SJSA1 (cell line): ENCODE measurements around the gene HSD17B2. TPM values are rescaled to one million over a fixed set of nuclear protein-coding genes. Genes with fewer than 3 reads are reported as not detected.
"Not testable (repeated sequence)": the region's sequence is repeated elsewhere in the genome, so short reads cannot be mapped to it uniquely, and the experiment has no call there.

ENCODE experiments used
- DNase-seq, 2 experiments: peaks; one replicate each; pipeline ENCODE4 v3.0.0-alpha.2; 2015 to 2020; ENCODE audit warnings: low spot score in 2 of 2, low read depth in 1 of 2
- H3K27ac ChIP-seq: fragments of 250-450 bp; sonication (Bioruptor Pico); 2 replicates; pipeline ENCODE4 v1.5.1; 2020; ENCODE audit warnings: mild to moderate bottlenecking, moderate library complexity
- H3K27me3 ChIP-seq: fragments of 250-450 bp; sonication (Bioruptor Pico); replicated peaks from 2 replicates; pipeline ENCODE4 v1.5.1; 2020; ENCODE audit warnings: mild to moderate bottlenecking, moderate library complexity
- H3K36me3 ChIP-seq: fragments of 250-450 bp; sonication (Bioruptor Pico); 2 replicates; pipeline ENCODE4 v1.5.1; 2020; ENCODE audit warnings: mild to moderate bottlenecking
- H3K4me1 ChIP-seq: fragments of 250-450 bp; sonication (Bioruptor Pico); replicated peaks from 2 replicates; pipeline ENCODE4 v1.6.1; 2021; ENCODE audit warnings: mild to moderate bottlenecking
- H3K4me3 ChIP-seq: fragments of 250-450 bp; sonication (Bioruptor Pico); 2 replicates; pipeline ENCODE4 v1.5.1; 2020; ENCODE audit warnings: mild to moderate bottlenecking
- H3K9me3 ChIP-seq: fragments of 250-450 bp; sonication (Bioruptor Pico); replicated peaks from 2 replicates; pipeline ENCODE4 v1.5.1; 2020; ENCODE audit warnings: mild to moderate bottlenecking
- total RNA-seq: library from RNA; depleted of rRNA; stranded (reverse); fragments of >200 nt; shearing (Covaris generic); gene quantifications from 2 replicates; pipeline ENCODE4 v1.2.3, GENCODE V29; 2014

The HSD17B2 gene
- total RNA-seq, 1 experiment from 2014 or later = 2.0 TPM

GRCh38 chr16:82083710-82084353 is 48.8 kb downstream of the HSD17B2 start:
- H3K4me3 ChIP-seq = no peak overlapping the region
- H3K9me3 ChIP-seq = no peaks in the 10 kb centered on the region
- no peak for DNase-seq
- H3K27me3 ChIP-seq = no peaks in the 10 kb centered on the region
- peaks cover 6% of the 10 kb centered on the region; the same call in 1 of the 2 replicates for H3K4me1 ChIP-seq
- no peaks in the 10 kb centered on the region for H3K36me3 ChIP-seq
- H3K27ac ChIP-seq = no peak overlapping the region

- no peak for DNase-seq
- no peak overlapping the region for H3K27ac ChIP-seq
- H3K27me3 ChIP-seq = no peaks in the 10 kb centered on the region
- no peaks in the 10 kb centered on the region for H3K9me3 ChIP-seq
- H3K36me3 ChIP-seq = no peaks in the 10 kb centered on the region
- H3K4me3 ChIP-seq = no peak overlapping the region
- H3K4me1 ChIP-seq = peaks cover 6% of the 10 kb centered on the region; the same call in 1 of the 2 replicates
These were observed 50.1 kb downstream of the HSD17B2 start for GRCh38 chr16:82085011-82085779.

GRCh38 chr16:82088483-82088882 is 53.4 kb downstream of the HSD17B2 start:
- no peak overlapping the region for H3K4me3 ChIP-seq
- H3K4me1 ChIP-seq = no peaks in the 10 kb centered on the region
- H3K27ac ChIP-seq = no peak overlapping the region
- H3K9me3 ChIP-seq = no peaks in the 10 kb centered on the region
- no peaks in the 10 kb centered on the region for H3K27me3 ChIP-seq
- DNase-seq = no peak
- no peaks in the 10 kb centered on the region for H3K36me3 ChIP-seq

GRCh38 chr16:82091241-82091640 is 56.2 kb downstream of the HSD17B2 start:
- Histone ChIP-seq H3K4me1 (no peaks in the 10 kb centered on the region), H3K36me3 (no peaks in the 10 kb centered on the region), H3K27ac (no peak overlapping the region), H3K4me3 (no peak overlapping the region), H3K9me3 (no peaks in the 10 kb centered on the region), H3K27me3 (no peaks in the 10 kb centered on the region)
- no peak for DNase-seq

DNA sequence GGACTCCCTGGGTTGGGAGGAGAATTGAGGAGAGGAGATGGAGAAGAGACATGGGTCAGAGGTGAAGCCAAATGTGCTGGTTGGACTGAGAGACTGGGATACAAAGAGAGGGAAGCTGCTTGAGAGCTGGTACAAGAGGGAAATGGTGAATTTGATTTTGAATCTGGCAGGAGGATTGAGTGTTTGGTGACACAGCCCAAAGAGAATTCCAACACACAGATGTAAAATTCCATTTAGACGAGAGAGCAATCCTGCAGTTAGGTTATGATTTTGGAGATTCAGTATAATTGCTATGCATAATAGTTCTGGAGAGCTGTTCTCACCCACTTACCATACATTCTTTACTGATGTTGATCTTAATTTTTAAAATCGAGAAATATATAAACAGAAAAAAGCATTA is 57.7 kb downstream of the HSD17B2 start:
- H3K4me3 ChIP-seq = no peak overlapping the region
- no peak overlapping the region for H3K27ac ChIP-seq
- no peaks in the 10 kb centered on the region for H3K9me3 ChIP-seq
- H3K27me3 ChIP-seq = no peaks in the 10 kb centered on the region
- DNase-seq = no peak
- H3K36me3 ChIP-seq = no peaks in the 10 kb centered on the region
- H3K4me1 ChIP-seq = no peaks in the 10 kb centered on the region

DNA sequence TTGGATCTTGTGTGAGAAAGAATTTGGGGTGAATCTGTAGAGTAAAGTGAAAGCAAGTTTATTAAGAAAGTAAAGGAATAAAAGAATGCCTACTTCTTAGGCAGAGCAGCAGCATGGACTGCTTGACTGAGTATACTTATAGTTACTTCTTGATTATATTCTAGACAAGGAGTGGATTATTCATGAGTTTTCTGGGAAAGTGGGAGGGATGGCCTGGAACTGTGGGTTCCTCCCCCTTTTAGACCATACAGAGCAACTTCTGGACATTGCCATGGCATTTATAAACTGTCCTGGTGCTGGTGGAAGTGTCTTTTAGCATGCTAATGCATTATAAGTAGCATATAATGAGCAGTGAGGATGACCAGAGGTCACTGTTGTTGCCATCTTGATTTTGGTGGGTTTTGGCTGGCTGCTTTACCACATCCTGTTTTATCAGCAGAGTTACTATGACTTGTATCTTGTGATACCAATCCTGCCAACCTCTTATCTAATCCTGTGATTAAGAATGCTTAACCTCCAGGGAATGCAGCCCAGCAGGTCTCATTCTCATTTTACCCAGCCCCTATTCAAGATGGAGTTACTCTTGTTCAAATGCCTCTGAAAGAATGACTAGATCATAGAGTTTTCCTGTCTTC is 58.7 kb downstream of the HSD17B2 start:
- no peak for DNase-seq
- Histone ChIP-seq H3K36me3 (no peaks in the 10 kb centered on the region), H3K4me3 (no peak overlapping the region)

GRCh38 chr16:82094942-82095540 is 60.0 kb downstream of the HSD17B2 start:
- DNase-seq = no peak
- Histone ChIP-seq H3K9me3 (no peaks in the 10 kb centered on the region), H3K4me1 (no peaks in the 10 kb centered on the region), H3K27me3 (no peaks in the 10 kb centered on the region), H3K4me3 (no peak overlapping the region), H3K36me3 (no peaks in the 10 kb centered on the region), H3K27ac (no peak overlapping the region)

More for the DNA sequence above, 58.7 kb downstream of the HSD17B2 start:
- H3K4me1 ChIP-seq = no peaks in the 10 kb centered on the region
- H3K27ac ChIP-seq = no peak overlapping the region
- H3K27me3 ChIP-seq = no peaks in the 10 kb centered on the region
- no peaks in the 10 kb centered on the region for H3K9me3 ChIP-seq

GRCh38 chr16:82096641-82097040 is 61.6 kb downstream of the HSD17B2 start:
- H3K4me1 ChIP-seq = no peaks in the 10 kb centered on the region
- H3K36me3 ChIP-seq = no peaks in the 10 kb centered on the region
- H3K27ac ChIP-seq = no peak overlapping the region
- no peak overlapping the region for H3K4me3 ChIP-seq
- no peak for DNase-seq
- no peaks in the 10 kb centered on the region for H3K9me3 ChIP-seq
- no peaks in the 10 kb centered on the region for H3K27me3 ChIP-seq

DNA sequence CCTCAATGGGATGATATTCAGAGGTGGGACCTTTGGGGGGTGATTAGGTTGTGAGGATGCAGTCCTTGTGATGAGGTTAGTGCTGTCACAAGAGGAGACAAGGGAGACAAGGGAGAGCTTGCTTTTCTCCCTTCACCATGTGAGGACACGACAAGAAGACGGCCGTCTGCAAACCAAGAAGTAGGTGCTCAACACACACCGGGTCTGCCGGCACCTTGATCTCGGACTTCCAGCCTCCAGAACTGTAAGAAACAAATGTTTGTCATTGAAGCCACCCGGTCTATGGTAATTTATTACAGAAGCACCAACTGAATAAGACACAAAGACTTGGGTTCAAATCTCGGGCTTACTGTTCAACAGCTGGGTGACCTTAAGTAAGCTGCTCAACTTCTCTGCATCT is 70.1 kb downstream of the HSD17B2 start:
- Histone ChIP-seq H3K9me3 (no peaks in the 10 kb centered on the region; the same call in 1 of the 2 replicates), H3K27me3 (peaks cover 6% of the 10 kb centered on the region; the same call in 1 of the 2 replicates), H3K36me3 (no peaks in the 10 kb centered on the region), H3K4me1 (no peaks in the 10 kb centered on the region), H3K27ac (no peak overlapping the region), H3K4me3 (no peak overlapping the region)
- DNase-seq = no peak

DNA sequence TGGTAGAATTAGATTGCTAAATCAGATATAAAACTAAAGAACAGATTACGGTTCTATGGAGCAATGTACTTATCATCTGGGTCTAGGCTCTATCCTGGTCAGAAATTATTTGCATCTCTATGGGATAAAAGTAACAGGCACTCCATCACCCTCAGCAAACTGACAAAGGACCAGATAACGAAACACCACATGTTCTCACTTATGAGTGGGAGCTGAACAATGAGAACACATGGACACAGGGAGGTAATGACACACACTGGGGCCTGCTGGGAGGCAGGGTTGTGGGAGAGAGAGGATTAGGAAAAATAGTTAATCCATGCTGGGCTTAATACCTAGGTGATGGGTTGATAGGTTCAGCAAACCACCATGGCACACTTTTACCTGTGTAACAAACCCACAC is 73.0 kb downstream of the HSD17B2 start:
- Histone ChIP-seq H3K27me3 (peaks cover 6% of the 10 kb centered on the region; the same call in 1 of the 2 replicates), H3K36me3 (no peaks in the 10 kb centered on the region), H3K4me3 (no peak overlapping the region), H3K4me1 (no peaks in the 10 kb centered on the region), H3K9me3 (no peaks in the 10 kb centered on the region; the same call in 1 of the 2 replicates), H3K27ac (no peak overlapping the region)
- no peak for DNase-seq

DNA sequence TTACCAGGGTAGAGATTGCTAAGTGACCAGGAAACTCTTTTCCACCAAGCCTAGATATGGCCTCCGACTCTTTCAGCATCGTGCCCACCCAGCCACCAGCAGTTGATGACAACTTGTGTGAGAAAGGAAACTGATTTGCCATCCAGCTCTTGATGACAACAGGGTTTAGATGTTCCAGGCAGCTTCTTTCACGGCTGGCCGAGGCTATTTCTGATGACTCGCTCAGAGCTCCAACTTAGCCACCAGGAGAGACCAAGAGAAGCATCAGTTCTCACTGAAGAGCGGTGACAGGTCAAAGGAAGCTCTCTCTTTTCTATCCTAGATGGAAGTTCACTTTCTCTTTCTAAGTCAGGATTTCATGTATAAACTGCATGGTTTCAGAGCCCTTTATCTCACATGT is 73.7 kb downstream of the HSD17B2 start:
- no peaks in the 10 kb centered on the region for H3K36me3 ChIP-seq
- no peak overlapping the region for H3K4me3 ChIP-seq
- H3K4me1 ChIP-seq = no peaks in the 10 kb centered on the region
- no peak overlapping the region for H3K27ac ChIP-seq
- DNase-seq = no peak
- H3K9me3 ChIP-seq = no peaks in the 10 kb centered on the region; the same call in 1 of the 2 replicates
- H3K27me3 ChIP-seq = peaks cover 6% of the 10 kb centered on the region; the same call in 1 of the 2 replicates

DNA sequence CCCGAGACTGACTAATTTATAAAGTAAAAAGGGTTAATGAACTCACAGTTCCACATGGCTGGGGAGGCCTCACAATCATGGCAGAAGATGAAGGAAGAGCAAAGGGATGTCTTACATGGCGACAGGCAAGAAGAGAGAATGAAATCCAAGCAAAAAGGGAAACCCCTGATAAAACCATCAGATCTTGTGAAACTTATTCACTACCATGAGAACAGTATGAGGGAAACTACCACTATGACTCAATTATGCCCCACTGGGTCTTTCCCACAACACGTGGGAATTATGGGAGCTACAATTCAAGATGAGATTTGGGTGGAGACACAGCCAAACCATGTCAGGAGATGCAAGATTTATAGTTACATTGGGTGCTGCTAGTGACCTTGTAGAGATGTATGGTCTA is 74.2 kb downstream of the HSD17B2 start:
- not testable (repeated sequence) for H3K27ac ChIP-seq, H3K9me3 ChIP-seq, H3K36me3 ChIP-seq, H3K27me3 ChIP-seq, DNase-seq, H3K4me3 ChIP-seq, H3K4me1 ChIP-seq

GRCh38 chr16:82111944-82112343 is 76.9 kb downstream of the HSD17B2 start:
- Histone ChIP-seq H3K9me3 (no peaks in the 10 kb centered on the region), H3K27ac (no peak overlapping the region), H3K4me3 (no peak overlapping the region), H3K36me3 (no peaks in the 10 kb centered on the region), H3K4me1 (no peaks in the 10 kb centered on the region), H3K27me3 (no peaks in the 10 kb centered on the region; the same call in 1 of the 2 replicates)
- no peak for DNase-seq

GRCh38 chr16:82113741-82114140 is 78.7 kb downstream of the HSD17B2 start:
- H3K4me3 ChIP-seq = no peak overlapping the region
- H3K27ac ChIP-seq = no peak overlapping the region
- no peaks in the 10 kb centered on the region; the same call in 1 of the 2 replicates for H3K27me3 ChIP-seq
- H3K9me3 ChIP-seq = no peaks in the 10 kb centered on the region
- DNase-seq = no peak
- H3K36me3 ChIP-seq = no peaks in the 10 kb centered on the region
- H3K4me1 ChIP-seq = no peaks in the 10 kb centered on the region
